ENCODE measurements around the gene FAM228B.

FAM228B gene

GRCh38 chr2:24169023-24169422, 45.8 kb downstream of the FAM228B start:
- H3K4me3 ChIP-seq (ENCODE audit: low read depth, low read length), result no peak overlapping the region
- no peak for TF ChIP-seq CTCF (IDR thresholded peaks at IDR 0.05; ENCODE audit: low read depth, low read length, missing control alignments)
- DNase-seq (ENCODE audit: low read depth), result no peak

- TF ChIP-seq CTCF (IDR thresholded peaks at IDR 0.05; ENCODE audit: low read depth, low read length, missing control alignments), result no peak
- no peak for DNase-seq (ENCODE audit: low read depth)
- no peak within 1 kb of the TSS for H3K4me3 ChIP-seq (ENCODE audit: low read depth, low read length)
These were observed 51.6 kb downstream of the FAM228B start, which contains the start of gene FAM228A for GRCh38 chr2:24174851-24175277. FAM228A (plus strand) TSS chr2:24175053; CDS start chr2:24175481, 428 bp downstream.

- DNase-seq (ENCODE audit: low read depth), result no peak
These were observed 52.4 kb downstream of the FAM228B start for GRCh38 chr2:24175631-24176187.

GRCh38 chr2:24176326-24176725, 53.1 kb downstream of the FAM228B start:
- no peak overlapping the region for H3K4me3 ChIP-seq (ENCODE audit: low read depth, low read length)
- no peak for DNase-seq (ENCODE audit: low read depth)
- TF ChIP-seq CTCF (IDR thresholded peaks at IDR 0.05; ENCODE audit: low read depth, low read length, missing control alignments), result no peak

More at GRCh38 chr2:24175631-24176187, 52.4 kb downstream of the FAM228B start:
- no peak for TF ChIP-seq CTCF (IDR thresholded peaks at IDR 0.05; ENCODE audit: low read depth, low read length, missing control alignments)
- H3K4me3 ChIP-seq (ENCODE audit: low read depth, low read length), result no peak overlapping the region

- H3K4me3 ChIP-seq (ENCODE audit: low read depth, low read length), result no peak overlapping the region
- TF ChIP-seq CTCF (IDR thresholded peaks at IDR 0.05; ENCODE audit: low read depth, low read length, missing control alignments), result no peak
- no peak for DNase-seq (ENCODE audit: low read depth)
These were observed 56.4 kb downstream of the FAM228B start for GRCh38 chr2:24179683-24180082.

GRCh38 chr2:24181849-24182248, 58.6 kb downstream of the FAM228B start:
- no peak for DNase-seq (ENCODE audit: low read depth)
- TF ChIP-seq CTCF (IDR thresholded peaks at IDR 0.05; ENCODE audit: low read depth, low read length, missing control alignments), result no peak
- no peak overlapping the region for H3K4me3 ChIP-seq (ENCODE audit: low read depth, low read length)

- no peak for TF ChIP-seq CTCF (IDR thresholded peaks at IDR 0.05; ENCODE audit: low read depth, low read length, missing control alignments)
- DNase-seq (ENCODE audit: low read depth), result no peak
- H3K4me3 ChIP-seq (ENCODE audit: low read depth, low read length), result no peak overlapping the region
These were observed 59.2 kb downstream of the FAM228B start for GRCh38 chr2:24182507-24182906.
